Right atrium auricular region (tissue), 2 donors: ENCODE data around the gene DKC1. TPM values are rescaled to one million over a fixed set of nuclear protein-coding genes. Genes with fewer than 3 reads are reported as not detected.

Experiments
- DNase-seq: peaks from one replicate; pipeline ENCODE4 v3.0.0-alpha.2; 2019; ENCODE audit warnings: low spot score
- H3K27ac ChIP-seq, 2 donors: fragments of 200-600 bp; sonication (generic); 1 replicate in 1 of 2; 2 replicates in 1 of 2; pipeline ENCODE4 v1.5.1; 2016 to 2019
- H3K27me3 ChIP-seq, 2 donors: fragments of 200-600 bp; sonication (generic); one replicate each; pipeline versions ENCODE4 v1.5.1 to v1.6.0; 2017 to 2019
- H3K36me3 ChIP-seq: fragments of 200-600 bp; sonication (generic); one replicate; pipeline ENCODE4 v1.5.1; 2016
- H3K4me1 ChIP-seq, 2 donors: fragments of 200-600 bp; sonication (generic); one replicate each; pipeline versions ENCODE4 v1.5.1 to v1.6.0; 2017 to 2019
- H3K4me3 ChIP-seq, 2 donors: fragments of 200-600 bp; sonication (generic); 1 replicate in 1 of 2; 2 replicates in 1 of 2; pipeline ENCODE4 v1.5.1; 2017 to 2019; ENCODE audit warnings: mild to moderate bottlenecking in 1 of 2, moderate library complexity in 1 of 2
- H3K9me3 ChIP-seq, 2 donors: fragments of 200-600 bp; sonication (generic); one replicate each; pipeline ENCODE4 v1.5.1; 2019
- CTCF ChIP-seq, 2 donors: fragments of 200-600 bp; sonication (generic); IDR thresholded peaks; one replicate each; pipeline ENCODE4 v1.5.1; 2019; ENCODE audit warnings: antibody characterized with exemption in 2 of 2
- total RNA-seq, 2 donors: library from RNA; depleted of rRNA; stranded (reverse); fragments of >200 nt; gene quantifications; one replicate each; pipeline ENCODE4 v1.1.0, GENCODE V29; 2016

The DKC1 gene
- total RNA-seq, 2 donors from 2014 or later = 13.5 to 15.2 TPM

GRCh38 chrX:154802947-154803346, 40.3 kb downstream of the DKC1 start:
- Histone ChIP-seq H3K27ac (no peak overlapping the region), H3K4me3 (no peak overlapping the region), H3K4me1 (peaks cover 0 to 16% of the 10 kb centered on the region in 2 donors)

GRCh38 chrX:154804261-154804956, 41.7 kb downstream of the DKC1 start:
- Histone ChIP-seq H3K27ac (peak overlapping the region; percentile 70 to 75), H3K9me3 (no peaks in the 10 kb centered on the region), H3K27me3 (no peaks in the 10 kb centered on the region), H3K4me3 (peak overlapping the region; percentile 48 to 64), H3K36me3 (no peaks in the 10 kb centered on the region), H3K4me1 (peaks cover 0 to 16% of the 10 kb centered on the region in 2 donors)
- no peak for DNase-seq
- no peak for TF ChIP-seq CTCF (IDR thresholded peaks at IDR 0.05)

More at GRCh38 chrX:154802947-154803346, 40.3 kb downstream of the DKC1 start:
- no peaks in the 10 kb centered on the region for H3K9me3 ChIP-seq
- H3K27me3 ChIP-seq = no peaks in the 10 kb centered on the region
- no peaks in the 10 kb centered on the region for H3K36me3 ChIP-seq
- DNase-seq = no peak
- no peak for TF ChIP-seq CTCF (IDR thresholded peaks at IDR 0.05)

GRCh38 chrX:154804957-154805695, 42.5 kb downstream of the DKC1 start, which contains the start of gene MPP1:
MPP1 (minus strand) TSS chrX:154805485; CDS start chrX:154805373, 112 bp downstream.
- DNase-seq = peak; percentile 63
- peak within 1 kb of the TSS; percentile 70 to 75 for H3K27ac ChIP-seq
- H3K36me3 ChIP-seq = no peaks in the 10 kb centered on the region
- H3K4me1 ChIP-seq = peaks cover 0 to 10% of the 10 kb centered on the region in 2 donors
- H3K27me3 ChIP-seq = no peaks in the 10 kb centered on the region
- no peak for TF ChIP-seq CTCF (IDR thresholded peaks at IDR 0.05)
- H3K9me3 ChIP-seq = no peaks in the 10 kb centered on the region
- H3K4me3 ChIP-seq = peak within 1 kb of the TSS; percentile 48 to 64

- no peaks in the 10 kb centered on the region for H3K9me3 ChIP-seq
- H3K4me1 ChIP-seq = peaks cover 0 to 9% of the 10 kb centered on the region in 2 donors
- peak overlapping the region; percentile 48 to 64 for H3K4me3 ChIP-seq
- H3K27ac ChIP-seq = peak overlapping the region; percentile 70 to 75
- no peaks in the 10 kb centered on the region for H3K27me3 ChIP-seq
- no peak for TF ChIP-seq CTCF (IDR thresholded peaks at IDR 0.05)
- H3K36me3 ChIP-seq = no peaks in the 10 kb centered on the region
- no peak for DNase-seq
Measured at GRCh38 chrX:154805696-154806091, 43.0 kb downstream of the DKC1 start.

GRCh38 chrX:154806837-154807501, 44.3 kb downstream of the DKC1 start:
- no peaks in the 10 kb centered on the region for H3K27me3 ChIP-seq
- H3K9me3 ChIP-seq = no peaks in the 10 kb centered on the region
- H3K4me1 ChIP-seq = peaks cover 0 to 9% of the 10 kb centered on the region in 2 donors
- no peak overlapping the region for H3K27ac ChIP-seq
- H3K36me3 ChIP-seq = no peaks in the 10 kb centered on the region
- no peak overlapping the region for H3K4me3 ChIP-seq
- DNase-seq = no peak
- no peak for TF ChIP-seq CTCF (IDR thresholded peaks at IDR 0.05)
